Measurements from ENCODE around the gene AGAP3.

The AGAP3 gene

DNA sequence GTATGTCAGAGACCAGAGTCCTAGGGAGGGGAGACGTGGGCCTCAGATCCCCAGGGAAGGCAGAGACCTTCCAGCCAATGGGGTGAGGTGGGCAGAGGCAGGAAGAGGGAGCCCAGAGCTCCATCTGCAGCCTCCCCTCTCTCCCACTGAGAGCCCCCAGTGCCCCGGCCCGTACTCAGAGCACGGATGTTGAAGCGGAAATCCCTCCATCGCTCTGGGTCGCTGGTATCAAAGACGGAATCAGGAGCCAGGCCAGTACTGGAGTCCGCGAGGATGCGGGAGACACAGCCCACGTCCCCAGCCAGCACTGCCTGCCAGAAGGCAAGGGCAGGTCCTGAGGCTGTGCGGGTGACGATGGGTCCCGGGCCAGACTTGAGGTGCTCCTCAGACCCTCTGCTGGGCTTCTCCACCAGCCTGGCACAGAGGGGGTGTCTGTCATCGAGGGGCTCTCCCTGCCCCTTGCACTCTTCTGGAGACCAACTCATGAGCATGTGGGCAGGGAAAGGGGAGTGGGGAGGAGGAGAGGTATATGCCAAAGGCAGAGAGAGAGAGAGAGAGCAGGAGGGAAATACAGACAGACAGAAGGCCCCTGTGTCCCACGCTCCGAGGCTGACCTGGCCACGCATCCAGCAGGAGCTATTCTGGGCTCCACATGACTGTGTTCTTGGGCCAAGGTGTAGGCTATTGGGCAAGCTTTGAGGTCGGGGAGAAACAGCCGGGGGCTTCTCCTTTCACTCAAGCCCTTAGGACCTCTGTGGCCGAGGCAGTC is 100.5 kb downstream of the AGAP3 start, which contains the start of gene ASB10:
TSS of gene ASB10 (minus strand) at position 611 of the 769 bp plus-strand sequence. CDS start at position 491, 120 bp downstream.
- DNase-seq, result no peak
- TF ChIP-seq GATA1 (IDR thresholded peaks at IDR 0.05; ENCODE audit: low read depth, low read length), result no peak
- no peak for TF ChIP-seq POLR2A (IDR thresholded peaks at IDR 0.05; ENCODE audit: low read length)

DNA sequence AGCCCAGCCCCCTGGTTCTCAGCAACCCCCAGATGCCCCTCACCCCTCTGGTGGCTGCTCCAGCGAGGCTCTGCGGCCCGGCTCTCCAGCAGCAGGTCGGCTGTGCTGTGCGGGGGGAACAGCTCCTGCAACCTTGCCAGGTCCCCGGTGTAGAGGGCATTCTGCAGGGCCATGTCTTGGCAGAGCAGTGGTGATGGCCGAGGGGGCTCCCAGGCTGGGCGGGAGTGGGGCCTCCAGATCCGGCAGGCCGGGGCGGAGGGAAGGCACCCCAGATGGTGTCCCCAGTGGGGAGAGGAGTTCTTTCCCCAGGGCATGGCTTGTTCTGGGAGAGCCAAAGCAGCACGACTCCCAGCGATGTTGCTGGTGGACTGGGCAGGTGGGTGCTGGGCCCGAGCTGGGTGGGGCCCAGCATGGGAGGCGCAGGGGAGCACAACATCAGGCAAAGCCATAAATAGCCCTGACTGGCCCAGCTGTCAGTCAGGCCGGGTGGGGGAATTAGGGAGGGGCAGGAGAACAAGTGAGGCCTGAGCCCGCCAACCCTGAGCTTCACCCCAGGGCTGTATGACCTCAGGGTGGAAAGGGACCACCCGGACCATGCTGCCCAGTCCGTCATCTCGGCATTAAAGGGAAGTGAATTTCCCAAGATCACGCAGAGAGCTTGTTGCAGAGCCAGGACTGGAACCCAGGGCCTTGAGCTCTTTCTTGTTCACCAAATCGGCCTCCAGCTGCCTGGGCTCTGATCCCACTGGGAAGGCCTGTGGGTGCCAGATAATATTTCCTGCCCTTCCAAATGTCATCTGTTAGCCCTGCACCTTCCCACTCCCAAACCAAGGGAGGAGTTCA is 101.4 kb downstream of the AGAP3 start:
- DNase-seq, result no peak
- TF ChIP-seq POLR2A (IDR thresholded peaks at IDR 0.05; ENCODE audit: low read length) (no peak), GATA1 (IDR thresholded peaks at IDR 0.05; ENCODE audit: low read depth, low read length) (no peak)

DNA sequence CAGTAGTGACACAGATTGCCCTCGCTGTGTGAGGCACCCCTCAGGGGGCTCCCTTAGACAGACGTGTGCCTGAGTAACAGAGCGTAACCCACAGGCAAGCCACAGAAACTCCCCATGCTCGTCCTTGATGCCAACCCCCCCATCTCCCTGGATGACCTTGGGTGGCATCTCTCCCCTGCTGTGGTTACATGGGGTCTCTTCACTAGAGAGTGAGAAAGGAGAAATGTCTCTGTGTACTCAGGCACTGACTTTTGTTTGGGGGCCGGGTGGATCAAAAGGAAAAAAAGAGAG is 101.9 kb downstream of the AGAP3 start:
- TF ChIP-seq POLR2A (IDR thresholded peaks at IDR 0.05; ENCODE audit: low read length), result no peak
- DNase-seq, result no peak

DNA sequence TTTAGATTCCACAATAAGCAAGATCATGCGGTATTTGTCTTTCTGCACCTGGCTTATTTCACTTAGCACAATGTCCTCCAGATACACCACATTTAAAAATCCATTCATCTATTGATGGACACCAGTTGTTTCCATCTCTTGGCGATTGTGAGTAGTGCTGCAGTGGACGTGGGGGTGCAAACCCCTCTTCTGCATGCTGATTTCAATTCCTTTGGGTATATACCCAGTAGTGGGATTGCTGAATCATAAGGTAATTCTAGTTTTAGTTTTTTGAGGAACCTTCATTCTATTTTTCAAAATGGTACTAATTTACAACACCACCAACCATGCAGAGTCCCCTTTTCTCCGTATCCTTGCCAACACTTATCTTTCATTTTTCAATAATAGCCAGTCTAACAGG is 102.8 kb downstream of the AGAP3 start:
- TF ChIP-seq POLR2A (IDR thresholded peaks at IDR 0.05; ENCODE audit: low read length) (no peak), GATA1 (IDR thresholded peaks at IDR 0.05; ENCODE audit: low read depth, low read length) (no peak)
- DNase-seq, result no peak

DNA sequence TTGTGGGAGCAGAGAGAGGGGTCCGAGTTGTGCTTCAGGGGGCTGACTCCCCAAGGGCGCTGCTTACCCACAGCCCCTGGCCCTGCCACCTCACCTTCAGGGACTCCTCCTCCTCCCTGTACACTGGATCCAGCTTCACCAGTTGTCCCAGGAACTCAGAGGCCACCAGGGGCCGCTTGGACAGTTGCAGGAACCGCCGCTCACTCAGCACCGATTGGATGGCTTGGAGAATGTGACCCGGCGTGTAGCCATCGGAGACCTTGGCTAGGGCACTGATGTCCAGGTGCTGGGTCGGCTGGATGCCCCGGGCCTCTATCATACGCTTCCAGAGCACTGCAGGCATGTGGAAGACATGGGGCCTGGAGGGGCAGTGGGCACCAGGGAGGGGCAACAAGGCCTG is 105.3 kb downstream of the AGAP3 start:
- no peak for TF ChIP-seq POLR2A (IDR thresholded peaks at IDR 0.05; ENCODE audit: low read length)
- no peak for TF ChIP-seq GATA1 (IDR thresholded peaks at IDR 0.05; ENCODE audit: low read depth, low read length)
- DNase-seq, result no peak

DNA sequence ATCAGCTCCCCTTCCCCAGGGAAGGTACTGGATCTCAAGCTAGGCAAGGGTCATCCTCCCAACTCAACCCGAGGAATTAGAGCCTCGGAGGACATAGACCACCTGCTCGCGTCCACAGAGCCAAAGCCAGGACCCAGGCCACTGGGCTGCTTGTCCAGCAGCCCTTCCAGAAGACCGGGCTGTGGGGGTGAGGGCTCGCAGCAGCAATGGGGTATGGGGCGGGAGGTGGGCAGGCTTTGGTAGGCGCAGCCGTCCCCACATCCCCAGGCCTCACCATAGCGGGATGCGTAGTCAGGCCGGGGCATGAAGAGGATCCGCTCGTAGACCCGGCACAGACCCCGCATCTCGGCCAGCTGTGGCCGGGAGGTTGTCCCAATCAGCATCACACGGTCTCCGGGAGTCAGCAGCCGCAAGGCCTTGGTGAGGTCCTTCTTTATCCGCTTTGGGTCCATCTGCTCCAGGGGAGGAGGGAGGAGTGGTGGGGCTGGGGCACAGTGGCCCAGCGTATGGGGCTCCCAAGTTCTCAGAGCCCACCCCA is 105.8 kb downstream of the AGAP3 start:
- TF ChIP-seq GATA1 (IDR thresholded peaks at IDR 0.05; ENCODE audit: low read depth, low read length), result no peak
- TF ChIP-seq POLR2A (IDR thresholded peaks at IDR 0.05; ENCODE audit: low read length), result no peak
- DNase-seq, result no peak

DNA sequence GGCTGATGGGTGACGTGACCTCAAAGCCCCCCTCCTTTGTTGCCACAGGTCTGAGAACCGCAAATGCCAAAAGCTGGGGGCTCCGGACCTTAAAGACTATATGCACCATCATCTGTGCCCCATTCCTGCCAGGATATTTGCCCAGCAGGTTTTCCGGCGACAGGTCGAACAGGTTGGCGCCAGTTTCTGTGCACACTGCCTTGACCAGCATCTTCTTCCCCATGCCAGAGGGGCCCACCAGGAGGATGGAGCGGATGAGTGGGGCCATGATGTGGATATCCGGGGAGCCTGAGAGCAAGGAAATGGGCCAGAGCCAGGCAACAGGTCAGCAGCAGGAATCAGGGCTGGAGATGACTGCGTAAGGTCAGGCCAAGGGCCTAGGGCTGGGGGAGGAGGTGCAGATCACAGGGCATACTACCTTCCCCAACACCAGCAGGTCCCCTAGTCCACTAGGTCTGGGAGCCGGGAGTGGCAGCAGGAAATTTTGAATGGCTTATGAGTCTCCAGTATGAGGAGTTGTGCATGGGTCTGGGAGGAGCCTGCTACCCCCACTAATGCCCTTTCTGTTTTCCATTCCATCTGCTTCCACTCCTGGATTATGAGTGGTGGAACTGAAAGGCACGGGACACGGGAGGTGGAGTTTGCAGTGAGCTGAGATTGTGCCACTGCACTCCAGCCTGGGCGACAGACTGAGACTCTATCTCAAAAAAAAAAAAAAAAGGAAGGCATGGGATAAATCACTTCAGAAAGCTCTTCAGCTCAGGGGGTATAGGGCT is 107.1 kb downstream of the AGAP3 start:
- TF ChIP-seq GATA1 (IDR thresholded peaks at IDR 0.05; ENCODE audit: low read depth, low read length) (no peak), POLR2A (IDR thresholded peaks at IDR 0.05; ENCODE audit: low read length) (no peak)
- DNase-seq, result no peak

All from erythroblast (primary cell).